T-cell (primary cell): ENCODE measurements around the gene NDRG2. TPM values are rescaled to one million over a fixed set of nuclear protein-coding genes. Genes with fewer than 3 reads are reported as not detected.

ENCODE experiments used
- ATAC-seq, 4 experiments: fragments of 200-7000 bp in 3 of 4; fragments of 150-1000 bp in 1 of 4; cut with Tn5 transposase; replicated peaks in 1 of 4; 1 replicate in 3 of 4; 2 replicates in 1 of 4; pipeline ENCODE4 v1.10.0; 2021; ENCODE audit warnings: moderate library complexity in 3 of 4, mild to moderate bottlenecking in 2 of 4, moderate number of reproducible peaks in 1 of 4
- CTCF ChIA-PET, 2 donors: fragments of 300-600 bp; sonication (Branson Sonifier 250); formaldehyde crosslinking; loops; one replicate each; lab custom pipeline; 2022; ENCODE audit warnings: antibody characterized with exemption in 2 of 2; lab: Charles Lee
- POLR2A ChIA-PET, 2 donors: fragments of 300-600 bp; sonication (Branson Sonifier 250); formaldehyde crosslinking; loops; one replicate each; lab custom pipeline; 2022; ENCODE audit warnings: antibody characterized with exemption in 2 of 2; lab: Charles Lee
- DNase-seq, 35 experiments: peaks; one replicate each; pipeline versions ENCODE4 v3.0.0 to v3.0.0-alpha.2; 2013 to 2023
- H3K27ac ChIP-seq: one replicate; pipeline ENCODE4 v1.5.1; 2013; ENCODE audit warnings: low read length
- H3K27me3 ChIP-seq, 2 experiments: replicated peaks in 1 of 2; 1 replicate in 1 of 2; 2 replicates in 1 of 2; pipeline versions ENCODE4 v1.6.1 to v1.7.0; 2013; ENCODE audit warnings: low read length in 1 of 2, mixed read lengths in 1 of 2; ENCODE audit not compliant: control insufficient read depth in 2 of 2, insufficient read depth in 2 of 2; ENCODE audit errors: extremely low read depth in 1 of 2
- H3K36me3 ChIP-seq, 2 donors: 1 replicate in 1 of 2; 2 replicates in 1 of 2; pipeline versions ENCODE4 v1.6.1 to v1.7.0; 2013; ENCODE audit warnings: low read length in 1 of 2; ENCODE audit not compliant: control insufficient read depth in 2 of 2, insufficient read depth in 1 of 2; ENCODE audit errors: extremely low read depth in 1 of 2
- H3K4me1 ChIP-seq, 2 experiments: 1 replicate in 1 of 2; 2 replicates in 1 of 2; pipeline versions ENCODE4 v1.6.1 to v1.7.0; 2013; ENCODE audit warnings: low read length in 2 of 2, mixed read lengths in 1 of 2; ENCODE audit not compliant: insufficient read depth in 2 of 2, control insufficient read depth in 1 of 2; ENCODE audit errors: extremely low read depth in 1 of 2
- H3K4me3 ChIP-seq, 2 donors: 1 replicate in 1 of 2; 2 replicates in 1 of 2; pipeline versions ENCODE4 v1.5.1 to v1.7.0; 2013; ENCODE audit warnings: mild to moderate bottlenecking in 2 of 2, low read length in 1 of 2, moderate library complexity in 1 of 2; ENCODE audit not compliant: control insufficient read depth in 1 of 2; ENCODE audit errors: extremely low read depth in 1 of 2
- H3K9me3 ChIP-seq: 2 replicates; pipeline ENCODE4 v1.7.0; 2013
- H3K27ac Mint-ChIP-seq, 2 donors: one replicate each; pipeline ENCODE4 v1.8.0; 2020 to 2021; ENCODE audit warnings: mild to moderate bottlenecking in 2 of 2, mixed read lengths in 2 of 2
- H3K27me3 Mint-ChIP-seq, 2 donors: one replicate each; pipeline ENCODE4 v1.8.0; 2021 to 2022; ENCODE audit warnings: mixed read lengths in 2 of 2
- H3K36me3 Mint-ChIP-seq: one replicate; pipeline ENCODE4 v1.8.0; 2021; ENCODE audit warnings: mixed read lengths
- H3K4me1 Mint-ChIP-seq, 3 donors: one replicate each; pipeline ENCODE4 v1.8.0; 2020 to 2022; ENCODE audit warnings: mixed read lengths in 3 of 3, mild to moderate bottlenecking in 1 of 3
- H3K4me3 Mint-ChIP-seq, 3 donors: one replicate each; pipeline ENCODE4 v1.8.0; 2020 to 2022; ENCODE audit warnings: mild to moderate bottlenecking in 3 of 3, mixed read lengths in 3 of 3, moderate library complexity in 3 of 3
- H3K9me3 Mint-ChIP-seq, 3 donors: one replicate each; pipeline ENCODE4 v1.8.0; 2020 to 2022; ENCODE audit warnings: mixed read lengths in 3 of 3
- WGBS: methylation state at CpG from one replicate; pipeline ENCODE4 v1.1.5; 2013; ENCODE audit warnings: missing lambda C conversion rate; ENCODE audit not compliant: insufficient coverage; 5-methylcytosine and 5-hydroxymethylcytosine counted together
- total RNA-seq, 35 experiments: library from RNA in 6 of 35; stranded (reverse) in 6 of 35; fragments of 120-200 nt in 1 of 35; gene quantifications; one replicate each; pipeline versions ENCODE4 v1.2.1 to v1.2.4 and lab custom pipeline; 2013 to 2026

NDRG2 gene
- total RNA-seq, 5 donors from 2014 or later (not counting 1 experiment from before 2014, with no cell fraction given) = 26.1 to 28.2 (median 27.1) TPM

- no peaks in the 10 kb centered on the region for H3K9me3 ChIP-seq
- no peak for DNase-seq
- WGBS = 76% methylated on average over 2 of the region's 3 CpGs
- H3K36me3 ChIP-seq = no peaks in the 10 kb centered on the region
- H3K27me3 Mint-ChIP-seq = peaks cover 55 to 56% of the 10 kb centered on the region in 2 donors
- H3K9me3 Mint-ChIP-seq = no peaks in the 10 kb centered on the region
- peaks cover 4 to 31% of the 10 kb centered on the region in 2 experiments for H3K27me3 ChIP-seq
- H3K27ac ChIP-seq = no peak overlapping the region
- peaks cover 2 to 4% (median 4%) of the 10 kb centered on the region in 3 donors for H3K4me1 Mint-ChIP-seq
- ChIA-PET POLR2A (no interaction called here), CTCF (interaction anchor here (0.9 to 1.6 kb wide), 4 partner anchors 29 to 49 kb away, joined by 3 to 9 read pairs (median 4); no protein-coding TSS in a partner anchor)
- H3K36me3 Mint-ChIP-seq = no peaks in the 10 kb centered on the region
- no peak overlapping the region for H3K27ac Mint-ChIP-seq
- H3K4me3 Mint-ChIP-seq = no peak overlapping the region
- no peak for ATAC-seq
- peaks cover 0 to 3% of the 10 kb centered on the region in 2 experiments for H3K4me1 ChIP-seq
- H3K4me3 ChIP-seq = no peak overlapping the region
These were observed 38.6 kb upstream of the NDRG2 start for GRCh38 chr14:21063479-21063878.

- peaks cover 38% of the 10 kb centered on the region in 2 donors for H3K27me3 Mint-ChIP-seq
- H3K4me3 Mint-ChIP-seq = no peak overlapping the region
- Histone ChIP-seq H3K4me1 (no peaks in the 10 kb centered on the region), H3K27ac (no peak overlapping the region), H3K27me3 (peaks cover 0 to 35% of the 10 kb centered on the region in 2 experiments), H3K36me3 (no peaks in the 10 kb centered on the region), H3K9me3 (no peaks in the 10 kb centered on the region), H3K4me3 (no peak overlapping the region)
- DNase-seq (no peak), ATAC-seq (no peak)
- no peaks in the 10 kb centered on the region for H3K36me3 Mint-ChIP-seq
- H3K4me1 Mint-ChIP-seq = no peaks in the 10 kb centered on the region
- H3K27ac Mint-ChIP-seq = no peak overlapping the region
- CTCF ChIA-PET = interaction anchor here in 1 of 2 donors (1.1 to 1.3 kb wide), 3 partner anchors 26 to 46 kb away, joined by 3 to 4 read pairs (median 4); no protein-coding TSS in a partner anchor
- POLR2A ChIA-PET = interaction anchor here in 1 of 2 donors (0.6 kb wide), 1 partner anchor 577 kb away, joined by 4 read pairs; no protein-coding TSS in a partner anchor
- no peaks in the 10 kb centered on the region for H3K9me3 Mint-ChIP-seq
- WGBS = 86% methylated on average over 1 of the region's 3 CpGs
These were observed 36.4 kb upstream of the NDRG2 start for GRCh38 chr14:21061347-21061668.

- DNase-seq (no peak), ATAC-seq (no peak)
- no peak overlapping the region for H3K27ac ChIP-seq
- H3K27me3 Mint-ChIP-seq = peaks cover 34 to 38% of the 10 kb centered on the region in 2 donors
- no peak overlapping the region for H3K4me3 ChIP-seq
- no peak overlapping the region for H3K4me3 Mint-ChIP-seq
- no peaks in the 10 kb centered on the region for H3K4me1 ChIP-seq
- H3K36me3 ChIP-seq = no peaks in the 10 kb centered on the region
- 81% methylated on average over 4 of the region's 13 CpGs for WGBS
- no peaks in the 10 kb centered on the region for H3K36me3 Mint-ChIP-seq
- POLR2A ChIA-PET = no interaction called here
- CTCF ChIA-PET = interaction anchor here in 1 of 2 donors (1.1 kb wide), 1 partner anchor 25 kb away, joined by 4 read pairs; no protein-coding TSS in a partner anchor
- peaks cover 0 to 33% of the 10 kb centered on the region in 2 experiments for H3K27me3 ChIP-seq
- no peaks in the 10 kb centered on the region for H3K4me1 Mint-ChIP-seq
- no peaks in the 10 kb centered on the region for H3K9me3 ChIP-seq
- no peak overlapping the region for H3K27ac Mint-ChIP-seq
- H3K9me3 Mint-ChIP-seq = no peaks in the 10 kb centered on the region
These were observed 35.9 kb upstream of the NDRG2 start for GRCh38 chr14:21060614-21061346.

GRCh38 chr14:21059842-21060613 lies 35.2 kb upstream of the NDRG2 start:
- no peak for ATAC-seq

GRCh38 chr14:21058903-21059302 lies 34.0 kb upstream of the NDRG2 start:
- ChIA-PET POLR2A (no interaction called here), CTCF (interaction anchor here in 1 of 2 donors (1.0 to 1.2 kb wide), 2 partner anchors 10 to 44 kb away, joined by 3 read pairs; no protein-coding TSS in a partner anchor)
- Mint-ChIP-seq H3K4me3 (no peak overlapping the region), H3K27ac (no peak overlapping the region), H3K9me3 (no peaks in the 10 kb centered on the region), H3K27me3 (peaks cover 25 to 30% of the 10 kb centered on the region in 2 donors), H3K4me1 (no peaks in the 10 kb centered on the region), H3K36me3 (no peaks in the 10 kb centered on the region)
- no peak overlapping the region for H3K27ac ChIP-seq
- no peak overlapping the region for H3K4me3 ChIP-seq
- H3K36me3 ChIP-seq = no peaks in the 10 kb centered on the region
- ATAC-seq (no peak), DNase-seq (no peak)
- H3K4me1 ChIP-seq = no peaks in the 10 kb centered on the region
- peaks cover 0 to 25% of the 10 kb centered on the region in 2 experiments for H3K27me3 ChIP-seq
- H3K9me3 ChIP-seq = no peaks in the 10 kb centered on the region
- WGBS = 85% methylated on average over 4 of the region's 5 CpGs

More at GRCh38 chr14:21059842-21060613, 35.2 kb upstream of the NDRG2 start:
- Histone ChIP-seq H3K9me3 (no peaks in the 10 kb centered on the region), H3K4me3 (no peak overlapping the region), H3K27me3 (peaks cover 0 to 31% of the 10 kb centered on the region in 2 experiments), H3K27ac (no peak overlapping the region), H3K4me1 (no peaks in the 10 kb centered on the region), H3K36me3 (no peaks in the 10 kb centered on the region)
- DNase-seq = no peak
- no peaks in the 10 kb centered on the region for H3K9me3 Mint-ChIP-seq
- peaks cover 28 to 31% of the 10 kb centered on the region in 2 donors for H3K27me3 Mint-ChIP-seq
- no peak overlapping the region for H3K27ac Mint-ChIP-seq
- WGBS = 71% methylated on average over 7 of the region's 8 CpGs
- ChIA-PET CTCF (interaction anchor here in 1 of 2 donors (1.0 to 1.2 kb wide), 3 partner anchors 9 to 45 kb away, joined by 3 to 4 read pairs (median 3); no protein-coding TSS in a partner anchor), POLR2A (no interaction called here)
- H3K4me3 Mint-ChIP-seq = no peak overlapping the region
- no peaks in the 10 kb centered on the region for H3K4me1 Mint-ChIP-seq
- H3K36me3 Mint-ChIP-seq = no peaks in the 10 kb centered on the region
